Dermis lymphatic vessel endothelial cell (primary cell): ENCODE data around the gene CAMK1D. TPM values are rescaled to one million over a fixed set of nuclear protein-coding genes. Genes with fewer than 3 reads are reported as not detected.

Experiments
- total RNA-seq: library from RNA; depleted of rRNA; stranded (reverse); fragments of >200 nt; gene quantifications from 2 replicates; pipeline ENCODE4 v1.2.1, GENCODE V29; 2014

The CAMK1D gene
- total RNA-seq, result 0.43 and 1.4 TPM in 2 replicates

DNA sequence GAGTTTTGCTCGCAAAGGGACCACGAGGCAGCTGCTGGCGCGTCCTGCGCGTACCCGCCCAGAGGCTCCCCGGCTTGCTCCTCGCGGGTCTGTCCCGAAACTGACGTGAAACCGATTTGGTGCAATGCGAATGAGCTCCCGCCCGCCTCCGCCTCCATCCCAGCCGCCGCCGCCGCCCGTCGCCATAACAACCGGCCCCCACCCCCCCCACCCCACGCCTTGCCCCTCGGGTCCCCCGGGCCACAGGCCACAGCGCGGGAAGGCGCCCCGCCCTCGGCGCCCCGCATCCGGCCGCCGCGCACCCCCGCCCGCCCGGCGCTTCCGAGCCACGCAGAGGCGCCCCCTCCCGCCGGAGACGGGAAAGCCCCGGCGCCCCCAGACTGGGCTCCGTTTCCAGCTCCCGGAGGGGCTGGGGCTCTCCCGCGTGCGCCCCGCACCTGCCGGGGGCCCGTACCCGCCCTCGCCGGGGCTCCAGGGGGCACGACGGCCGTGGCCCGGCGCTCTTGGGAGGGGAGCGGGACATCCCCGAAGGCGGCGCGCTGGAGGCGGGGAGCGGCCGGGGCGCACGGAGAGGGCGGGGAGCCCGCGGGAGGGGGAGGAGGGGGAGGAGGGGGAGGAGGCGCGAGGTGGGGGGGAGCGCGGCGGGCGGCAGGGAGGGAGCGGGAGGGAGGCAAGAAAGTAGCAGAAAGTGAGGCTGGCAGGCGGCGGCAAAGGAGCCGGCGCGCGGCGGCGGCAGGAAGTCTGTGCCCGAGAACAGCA lies at the start of gene CAMK1D:
Gene CAMK1D (plus strand): TSS at position 678 of the 759 bp plus-strand sequence.

Other genes starting within 250 kb of the CAMK1D start
- 4.6 and 5.4 TPM in 2 replicates for gene SEC61A2, start 219.9 kb upstream of the CAMK1D start, total RNA-seq
- gene NUDT5, start 153.7 kb upstream of the CAMK1D start, total RNA-seq, result 42.5 and 44.0 TPM in 2 replicates
- gene CDC123, start 153.4 kb upstream of the CAMK1D start, total RNA-seq, result 148 and 169 TPM in 2 replicates